Activated CD4-positive, alpha-beta memory T cell treated with anti-CD3 and anti-CD28 coated beads for 36 hours (primary cell): ENCODE results near the gene SLCO4A1. TPM values are rescaled to one million over a fixed set of nuclear protein-coding genes. Genes with fewer than 3 reads are reported as not detected.

Experiments
- CTCF ChIA-PET: fragments of 350-600 bp; sonication (Branson Sonifier 250); formaldehyde crosslinking; loops from one replicate; lab custom pipeline; 2021; ENCODE audit warnings: antibody characterized with exemption, inconsistent platforms; lab: Charles Lee
- POLR2A ChIA-PET: fragments of 350-600 bp; sonication (Branson Sonifier 250); formaldehyde crosslinking; loops from one replicate; lab custom pipeline; 2021; ENCODE audit warnings: antibody characterized with exemption; lab: Charles Lee
- DNase-seq: peaks from one replicate; pipeline ENCODE4 v3.0.0-alpha.2; 2020
- H3K27ac Mint-ChIP-seq: one replicate; pipeline ENCODE4 v1.8.0; 2021; ENCODE audit warnings: mixed read lengths
- H3K27me3 Mint-ChIP-seq: one replicate; pipeline ENCODE4 v1.8.0; 2021; ENCODE audit warnings: mixed read lengths
- H3K36me3 Mint-ChIP-seq: one replicate; pipeline ENCODE4 v1.8.0; 2021; ENCODE audit warnings: mixed read lengths
- H3K4me1 Mint-ChIP-seq: one replicate; pipeline ENCODE4 v1.8.0; 2021; ENCODE audit warnings: low read depth, mixed read lengths
- H3K4me3 Mint-ChIP-seq: one replicate; pipeline ENCODE4 v1.8.0; 2021; ENCODE audit warnings: mild to moderate bottlenecking, mixed read lengths
- H3K9me3 Mint-ChIP-seq: one replicate; pipeline ENCODE4 v1.8.0; 2021; ENCODE audit warnings: mixed read lengths
- intact Hi-C: fragments of 100-400 bp; cut with micrococcal nuclease; formaldehyde crosslinking; loops from one replicate; pipeline ENCODE4 v1.15.1; 2023
- total RNA-seq, 2 experiments: library from RNA; stranded (reverse); gene quantifications; one replicate each; pipeline ENCODE4 v1.2.3, GENCODE V29; 2021

The SLCO4A1 gene
- total RNA-seq, 2 experiments from 2014 or later, result 29.6 to 30.7 TPM

GRCh38 chr20:62688855-62689460 lies 46.7 kb downstream of the SLCO4A1 start:
- ChIA-PET CTCF (no interaction called here), POLR2A (no interaction called here)
- H3K4me3 Mint-ChIP-seq, result no peak overlapping the region
- intact Hi-C loops, result no loop called here
- H3K27me3 Mint-ChIP-seq, result peaks cover 6% of the 10 kb centered on the region
- peaks cover 3% of the 10 kb centered on the region for H3K4me1 Mint-ChIP-seq
- H3K36me3 Mint-ChIP-seq, result no peaks in the 10 kb centered on the region
- no peak for DNase-seq
- no peak overlapping the region for H3K27ac Mint-ChIP-seq
- H3K9me3 Mint-ChIP-seq, result no peaks in the 10 kb centered on the region

DNA sequence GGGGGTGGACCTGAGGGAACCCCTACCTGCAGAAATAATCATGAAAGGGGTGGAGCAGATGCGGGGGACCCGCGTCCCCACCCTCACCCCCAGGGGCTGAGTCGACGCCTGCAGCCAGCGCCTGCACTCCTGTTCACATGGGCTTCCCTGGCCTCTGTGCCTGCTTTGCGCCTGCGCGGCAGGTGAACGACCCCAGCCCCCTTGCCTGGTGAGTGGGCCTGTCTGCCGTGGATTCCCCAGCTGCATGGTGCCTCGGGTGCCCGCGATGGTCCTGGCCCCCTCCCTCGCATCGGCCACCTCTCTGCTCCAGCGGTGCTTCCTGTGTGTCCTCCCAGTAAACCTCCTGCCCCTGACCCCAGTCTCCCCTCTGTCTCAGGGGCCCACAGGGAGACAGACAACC lies 47.6 kb downstream of the SLCO4A1 start:
- CTCF ChIA-PET, result no interaction called here
- H3K27ac Mint-ChIP-seq, result no peak overlapping the region
- H3K27me3 Mint-ChIP-seq, result peaks cover 6% of the 10 kb centered on the region
- no peak overlapping the region for H3K4me3 Mint-ChIP-seq
- H3K9me3 Mint-ChIP-seq, result no peaks in the 10 kb centered on the region
- no peak for DNase-seq
- H3K4me1 Mint-ChIP-seq, result peaks cover 3% of the 10 kb centered on the region
- H3K36me3 Mint-ChIP-seq, result no peaks in the 10 kb centered on the region
- intact Hi-C loops, result no loop called here
- POLR2A ChIA-PET, result no interaction called here

GRCh38 chr20:62690261-62690820 lies 48.0 kb downstream of the SLCO4A1 start:
- Mint-ChIP-seq H3K4me3 (no peak overlapping the region), H3K27ac (no peak overlapping the region), H3K9me3 (no peaks in the 10 kb centered on the region), H3K27me3 (peaks cover 5% of the 10 kb centered on the region), H3K4me1 (peaks cover 3% of the 10 kb centered on the region), H3K36me3 (no peaks in the 10 kb centered on the region)
- intact Hi-C loops, result no loop called here
- ChIA-PET POLR2A (no interaction called here), CTCF (interaction anchor here (1.9 kb wide), 1 partner anchor 101 kb away, joined by 7 read pairs; no protein-coding TSS in a partner anchor)
- DNase-seq, result no peak

DNA sequence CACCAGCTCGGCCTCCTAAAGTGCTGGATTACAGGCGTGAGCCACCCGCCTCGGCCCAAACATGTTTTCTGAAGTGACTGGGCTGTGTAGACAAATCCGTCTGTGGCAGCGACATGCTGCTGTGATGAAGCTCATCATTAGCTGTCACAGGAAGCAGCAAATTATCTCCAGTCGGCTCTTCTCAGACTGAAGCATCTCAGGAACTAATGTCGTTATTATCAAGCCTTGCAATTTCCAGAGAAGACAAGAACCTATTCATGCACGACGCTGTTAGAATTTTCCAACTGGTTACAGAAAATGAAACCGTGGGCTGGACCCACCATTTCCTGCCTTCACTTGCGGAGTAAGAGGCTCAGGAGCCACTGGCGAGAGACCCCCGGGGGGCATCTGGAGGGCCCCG lies 49.2 kb downstream of the SLCO4A1 start:
- DNase-seq, result no peak
- Mint-ChIP-seq H3K9me3 (no peaks in the 10 kb centered on the region), H3K36me3 (no peaks in the 10 kb centered on the region), H3K27ac (no peak overlapping the region), H3K4me3 (no peak overlapping the region), H3K27me3 (peaks cover 3% of the 10 kb centered on the region), H3K4me1 (no peaks in the 10 kb centered on the region)
- ChIA-PET POLR2A (no interaction called here), CTCF (interaction anchor here (1.9 kb wide), 1 partner anchor 100 kb away, joined by 7 read pairs; no protein-coding TSS in a partner anchor)
- intact Hi-C loops, result no loop called here

GRCh38 chr20:62692176-62692575 lies 49.9 kb downstream of the SLCO4A1 start:
- Mint-ChIP-seq H3K27me3 (peaks cover 3% of the 10 kb centered on the region), H3K4me3 (no peak overlapping the region), H3K27ac (no peak overlapping the region), H3K9me3 (no peaks in the 10 kb centered on the region), H3K36me3 (no peaks in the 10 kb centered on the region), H3K4me1 (no peaks in the 10 kb centered on the region)
- DNase-seq, result no peak
- CTCF ChIA-PET, result no interaction called here
- POLR2A ChIA-PET, result no interaction called here
- intact Hi-C loops, result no loop called here

DNA sequence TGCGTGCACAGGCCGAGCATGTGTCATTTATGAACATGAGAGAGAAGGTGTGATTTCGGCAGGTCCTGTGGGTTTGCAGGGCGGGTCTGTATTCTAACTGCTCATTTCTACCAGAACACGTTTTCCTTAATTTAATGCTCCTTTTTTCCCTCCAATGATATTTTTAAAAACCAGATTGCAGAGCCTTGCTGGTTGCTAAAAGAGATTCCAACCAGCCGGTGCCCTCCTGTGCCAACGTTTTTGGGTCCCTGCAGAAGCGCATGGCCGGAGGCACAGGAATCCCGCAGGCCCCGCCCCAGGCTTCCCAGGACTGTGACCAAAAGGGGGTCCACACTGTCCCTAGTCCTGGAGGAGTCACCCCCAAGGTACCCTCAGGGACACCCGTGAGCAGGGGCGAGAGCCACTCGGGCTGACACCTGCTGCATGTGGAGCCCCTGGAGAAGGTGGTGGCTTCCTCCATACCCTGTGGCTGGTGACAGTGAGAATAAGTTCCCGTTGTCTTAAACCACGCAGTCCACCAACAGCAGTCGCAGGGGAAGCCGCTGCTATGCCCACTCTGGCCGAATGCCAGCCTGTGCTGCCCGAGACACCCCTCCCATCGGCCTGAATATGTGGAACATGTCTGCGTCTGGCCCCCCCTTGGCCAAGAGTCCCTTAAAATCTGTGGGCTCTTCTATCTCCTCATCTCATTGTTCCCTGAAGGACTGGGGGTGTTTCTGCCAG lies 50.7 kb downstream of the SLCO4A1 start:
- intact Hi-C loops, result no loop called here
- Mint-ChIP-seq H3K4me3 (no peak overlapping the region), H3K9me3 (no peaks in the 10 kb centered on the region), H3K4me1 (no peaks in the 10 kb centered on the region), H3K36me3 (no peaks in the 10 kb centered on the region), H3K27me3 (peaks cover 3% of the 10 kb centered on the region), H3K27ac (no peak overlapping the region)
- no peak for DNase-seq
- POLR2A ChIA-PET, result no interaction called here
- CTCF ChIA-PET, result no interaction called here

DNA sequence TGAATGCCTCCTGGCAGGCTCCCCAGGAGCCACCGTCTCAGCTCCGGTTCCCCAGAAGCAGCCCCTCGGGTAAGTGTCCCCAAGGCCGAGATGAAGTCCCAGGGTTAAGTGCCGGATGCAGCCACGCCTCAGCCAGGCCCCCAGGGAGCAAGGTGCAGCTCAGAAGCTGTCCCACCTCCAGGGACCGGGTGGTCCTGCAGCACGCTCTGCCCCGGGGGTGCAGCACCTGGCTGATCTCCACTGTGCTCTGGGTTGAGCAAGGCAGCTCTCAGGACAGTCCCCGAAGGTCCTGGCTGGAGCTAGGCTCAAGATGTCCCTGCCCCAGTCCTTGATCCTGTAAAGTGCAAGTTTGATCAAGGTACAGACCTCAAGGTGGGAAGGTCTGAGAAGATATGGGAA lies 51.2 kb downstream of the SLCO4A1 start:
- CTCF ChIA-PET, result interaction anchor here (1.4 kb wide), 1 partner anchor 99 kb away, joined by 6 read pairs; no protein-coding TSS in a partner anchor
- Mint-ChIP-seq H3K4me3 (no peak overlapping the region), H3K27ac (no peak overlapping the region), H3K4me1 (no peaks in the 10 kb centered on the region), H3K36me3 (no peaks in the 10 kb centered on the region), H3K9me3 (no peaks in the 10 kb centered on the region), H3K27me3 (peaks cover 3% of the 10 kb centered on the region)
- POLR2A ChIA-PET, result no interaction called here
- no peak for DNase-seq
- intact Hi-C loops, result no loop called here

GRCh38 chr20:62694106-62694505 lies 51.8 kb downstream of the SLCO4A1 start:
- ChIA-PET CTCF (interaction anchor here (1.4 kb wide), 1 partner anchor 98 kb away, joined by 6 read pairs; no protein-coding TSS in a partner anchor), POLR2A (no interaction called here)
- H3K27ac Mint-ChIP-seq, result no peak overlapping the region
- no peaks in the 10 kb centered on the region for H3K36me3 Mint-ChIP-seq
- peaks cover 3% of the 10 kb centered on the region for H3K27me3 Mint-ChIP-seq
- H3K4me3 Mint-ChIP-seq, result no peak overlapping the region
- DNase-seq, result no peak
- H3K4me1 Mint-ChIP-seq, result no peaks in the 10 kb centered on the region
- H3K9me3 Mint-ChIP-seq, result no peaks in the 10 kb centered on the region
- intact Hi-C loops, result no loop called here

GRCh38 chr20:62694868-62695267 lies 52.6 kb downstream of the SLCO4A1 start:
- no peak overlapping the region for H3K27ac Mint-ChIP-seq
- intact Hi-C loops, result no loop called here

GRCh38 chr20:62695448-62696414 lies 53.4 kb downstream of the SLCO4A1 start:
- POLR2A ChIA-PET, result no interaction called here
- H3K4me1 Mint-ChIP-seq, result no peaks in the 10 kb centered on the region
- CTCF ChIA-PET, result no interaction called here

More at GRCh38 chr20:62694868-62695267, 52.6 kb downstream of the SLCO4A1 start:
- ChIA-PET CTCF (interaction anchor here (1.4 kb wide), 1 partner anchor 97 kb away, joined by 6 read pairs; no protein-coding TSS in a partner anchor), POLR2A (no interaction called here)
- no peaks in the 10 kb centered on the region for H3K9me3 Mint-ChIP-seq
- no peak overlapping the region for H3K4me3 Mint-ChIP-seq
- peaks cover 3% of the 10 kb centered on the region for H3K27me3 Mint-ChIP-seq
- H3K4me1 Mint-ChIP-seq, result no peaks in the 10 kb centered on the region
- no peak for DNase-seq
- H3K36me3 Mint-ChIP-seq, result no peaks in the 10 kb centered on the region

GRCh38 chr20:62696434-62696957 lies 54.2 kb downstream of the SLCO4A1 start:
- ChIA-PET CTCF (no interaction called here), POLR2A (no interaction called here)
- intact Hi-C loops, result no loop called here
- Mint-ChIP-seq H3K4me3 (no peak overlapping the region), H3K4me1 (no peaks in the 10 kb centered on the region), H3K27ac (no peak overlapping the region), H3K27me3 (peaks cover 2% of the 10 kb centered on the region), H3K9me3 (no peaks in the 10 kb centered on the region), H3K36me3 (no peaks in the 10 kb centered on the region)
- no peak for DNase-seq

More at GRCh38 chr20:62695448-62696414, 53.4 kb downstream of the SLCO4A1 start:
- Mint-ChIP-seq H3K27me3 (peaks cover 3% of the 10 kb centered on the region), H3K4me3 (no peak overlapping the region), H3K9me3 (no peaks in the 10 kb centered on the region), H3K36me3 (no peaks in the 10 kb centered on the region), H3K27ac (no peak overlapping the region)
- intact Hi-C loops, result no loop called here
- no peak for DNase-seq
